GM08714 (cell line): ENCODE measurements around the gene TMEM198.

Source experiments
- H3K4me3 ChIP-seq: fragments of 200-500 bp; sonication (Bioruptor generic); 2 replicates; pipeline ENCODE4 v1.5.1; 2014; ENCODE audit warnings: mild to moderate bottlenecking, low read length, inconsistent platforms
- ZNF274 ChIP-seq: IDR thresholded peaks from 2 replicates; pipeline ENCODE4 v1.6.1; 2012; ENCODE audit warnings: mild to moderate bottlenecking, low read depth, low read length

Gene TMEM198

DNA sequence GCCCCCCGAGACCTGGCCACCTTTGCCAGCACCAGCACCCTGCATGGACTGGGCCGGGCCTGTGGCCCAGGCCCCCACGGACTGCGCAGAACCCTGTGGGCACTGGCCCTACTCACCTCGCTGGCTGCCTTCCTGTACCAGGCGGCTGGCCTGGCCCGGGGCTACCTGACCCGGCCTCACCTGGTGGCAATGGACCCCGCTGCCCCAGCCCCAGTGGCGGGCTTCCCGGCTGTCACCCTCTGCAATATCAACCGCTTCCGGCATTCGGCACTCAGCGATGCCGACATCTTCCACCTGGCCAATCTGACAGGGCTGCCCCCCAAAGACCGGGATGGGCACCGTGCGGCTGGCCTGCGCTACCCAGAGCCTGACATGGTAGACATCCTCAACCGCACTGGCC lies 29.0 kb upstream of the TMEM198 start:
- no peak overlapping the region for H3K4me3 ChIP-seq
- TF ChIP-seq ZNF274 = no peak

DNA sequence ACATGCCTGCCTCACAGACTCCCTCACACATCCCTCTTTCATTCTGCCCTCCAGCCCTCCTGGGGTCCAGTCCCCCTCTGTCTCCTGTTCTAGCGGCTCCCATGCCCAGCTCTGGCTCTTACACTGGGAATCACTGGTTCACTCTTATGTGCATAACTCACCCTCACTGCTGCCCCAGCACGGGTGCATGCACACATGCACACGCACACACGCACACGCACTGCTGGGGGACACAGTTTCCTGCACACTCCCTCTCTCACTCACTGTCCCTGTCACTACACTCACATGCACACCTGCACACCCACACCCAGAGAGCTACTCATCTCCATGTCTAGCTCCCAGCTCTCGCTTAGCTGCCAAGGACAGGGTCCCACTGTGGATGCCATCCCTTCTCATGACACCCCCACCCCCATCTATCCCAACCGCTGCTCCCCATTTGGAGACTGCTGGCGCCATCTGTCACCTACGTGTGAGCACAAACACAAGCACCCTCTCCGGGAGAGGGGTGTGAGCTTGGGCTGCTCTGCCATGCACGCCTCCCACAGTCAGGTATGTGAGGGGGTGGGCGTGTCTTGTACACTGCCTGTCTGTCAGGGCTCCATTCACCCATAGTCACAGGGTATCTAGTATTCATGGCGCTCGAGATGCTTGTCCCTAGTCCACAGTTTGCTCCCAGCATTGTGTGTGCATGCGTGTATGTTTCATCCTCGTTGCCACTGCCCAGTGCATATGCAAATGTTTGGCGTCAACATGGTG lies 27.8 kb upstream of the TMEM198 start:
- no peak overlapping the region for H3K4me3 ChIP-seq
- no peak for TF ChIP-seq ZNF274

DNA sequence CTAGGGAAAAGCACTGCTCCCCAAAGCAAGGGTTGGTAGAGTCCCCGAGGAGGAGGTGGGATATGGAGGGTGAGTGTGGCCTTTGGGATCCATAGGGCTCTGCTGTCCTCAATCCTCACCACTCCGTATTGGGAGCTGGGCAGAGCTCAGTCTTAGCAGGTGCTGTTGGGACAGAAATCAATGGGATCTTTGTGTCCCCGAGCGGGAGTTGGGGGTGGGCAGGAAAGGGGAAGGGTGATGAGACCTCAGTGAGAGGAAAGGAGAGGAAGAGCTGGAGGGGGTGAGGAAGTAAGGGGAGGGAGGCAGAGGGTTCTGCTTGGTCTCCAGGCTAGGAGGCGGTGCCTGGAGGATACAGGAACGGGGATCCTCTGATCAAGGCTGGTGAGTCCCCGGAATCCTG lies 26.9 kb upstream of the TMEM198 start:
- no peak overlapping the region for H3K4me3 ChIP-seq
- no peak for TF ChIP-seq ZNF274

DNA sequence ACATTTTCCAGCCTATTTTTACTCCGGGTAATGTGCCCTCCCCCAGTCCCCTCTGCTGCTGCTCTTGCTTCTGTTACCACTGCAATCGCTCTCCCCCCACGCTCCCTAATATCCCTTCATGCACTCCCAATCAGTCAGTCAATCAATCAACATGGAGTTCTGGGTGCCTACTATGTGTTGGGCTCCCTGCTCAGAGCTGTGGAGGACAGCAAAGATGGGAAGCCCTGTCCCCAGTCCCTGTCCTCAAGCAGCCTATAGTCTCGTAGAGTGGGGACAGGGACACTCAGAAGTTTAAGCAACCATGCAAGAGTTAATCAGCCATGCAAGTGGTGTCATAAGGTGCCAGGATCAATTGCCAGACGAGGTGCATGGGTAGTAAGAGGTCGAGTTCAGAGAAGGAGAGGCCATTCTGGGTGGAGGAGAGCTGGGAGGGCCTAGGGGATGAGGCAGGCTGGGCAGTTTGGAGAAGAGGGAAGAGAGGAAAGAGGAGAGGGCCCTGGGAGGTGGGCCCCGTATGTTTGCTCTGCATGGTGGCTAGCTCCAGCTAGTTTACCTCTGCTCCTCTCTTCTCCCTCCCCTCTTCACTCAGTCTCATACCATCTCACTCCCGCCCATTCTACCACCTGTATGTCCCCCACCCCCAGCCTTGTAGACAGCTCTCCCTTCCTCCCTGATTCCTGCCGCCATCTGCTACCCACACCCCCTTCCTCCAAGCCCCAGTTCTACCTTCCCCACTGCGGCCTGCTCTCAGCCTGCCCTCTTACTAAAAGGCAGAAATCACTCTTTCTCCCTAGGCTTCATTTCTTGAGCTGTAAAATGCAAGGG lies 25.7 kb upstream of the TMEM198 start:
- no peak overlapping the region for H3K4me3 ChIP-seq
- TF ChIP-seq ZNF274 = no peak

DNA sequence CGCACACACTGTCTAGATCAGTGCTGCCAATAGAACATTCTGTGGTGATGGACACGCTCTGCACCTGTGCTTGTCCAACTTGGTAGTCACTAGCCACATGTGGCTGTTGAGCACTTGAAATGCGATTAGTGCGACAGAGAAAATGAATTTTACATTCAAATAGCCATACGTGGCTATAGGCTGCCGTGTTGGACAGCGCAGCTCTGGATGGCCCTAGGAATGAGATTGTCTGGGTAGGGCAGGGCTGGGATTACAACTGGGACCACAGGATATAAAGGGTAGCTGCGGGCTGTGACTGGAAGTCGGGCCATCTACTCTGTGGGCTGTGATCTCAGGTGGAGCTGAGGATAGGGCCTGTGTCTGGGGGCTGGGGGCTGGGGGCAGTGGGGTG lies 24.3 kb upstream of the TMEM198 start:
- TF ChIP-seq ZNF274 = no peak

DNA sequence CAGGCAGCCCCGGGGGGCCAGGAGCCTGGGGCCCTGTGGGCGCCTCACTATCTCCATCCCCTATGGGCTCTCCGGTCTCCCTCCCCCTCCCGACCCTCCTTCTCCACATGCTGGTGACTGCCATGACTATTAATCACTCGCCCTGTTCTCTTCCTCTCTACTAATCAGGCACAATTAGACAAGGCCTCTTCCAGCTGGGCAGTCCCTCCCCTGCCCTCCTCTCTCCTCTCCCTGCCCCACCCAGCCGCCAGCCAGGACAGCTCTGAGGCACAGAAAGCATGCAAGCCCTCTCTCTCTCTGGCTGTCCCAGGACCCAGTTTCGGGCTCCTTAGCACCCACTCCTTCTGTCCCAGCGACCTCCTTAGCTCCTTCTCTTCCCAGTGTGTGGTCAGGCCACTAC lies 23.7 kb upstream of the TMEM198 start:
- H3K4me3 ChIP-seq = no peak overlapping the region
- TF ChIP-seq ZNF274 = no peak

More for the DNA sequence above, 24.3 kb upstream of the TMEM198 start:
- no peak overlapping the region for H3K4me3 ChIP-seq

DNA sequence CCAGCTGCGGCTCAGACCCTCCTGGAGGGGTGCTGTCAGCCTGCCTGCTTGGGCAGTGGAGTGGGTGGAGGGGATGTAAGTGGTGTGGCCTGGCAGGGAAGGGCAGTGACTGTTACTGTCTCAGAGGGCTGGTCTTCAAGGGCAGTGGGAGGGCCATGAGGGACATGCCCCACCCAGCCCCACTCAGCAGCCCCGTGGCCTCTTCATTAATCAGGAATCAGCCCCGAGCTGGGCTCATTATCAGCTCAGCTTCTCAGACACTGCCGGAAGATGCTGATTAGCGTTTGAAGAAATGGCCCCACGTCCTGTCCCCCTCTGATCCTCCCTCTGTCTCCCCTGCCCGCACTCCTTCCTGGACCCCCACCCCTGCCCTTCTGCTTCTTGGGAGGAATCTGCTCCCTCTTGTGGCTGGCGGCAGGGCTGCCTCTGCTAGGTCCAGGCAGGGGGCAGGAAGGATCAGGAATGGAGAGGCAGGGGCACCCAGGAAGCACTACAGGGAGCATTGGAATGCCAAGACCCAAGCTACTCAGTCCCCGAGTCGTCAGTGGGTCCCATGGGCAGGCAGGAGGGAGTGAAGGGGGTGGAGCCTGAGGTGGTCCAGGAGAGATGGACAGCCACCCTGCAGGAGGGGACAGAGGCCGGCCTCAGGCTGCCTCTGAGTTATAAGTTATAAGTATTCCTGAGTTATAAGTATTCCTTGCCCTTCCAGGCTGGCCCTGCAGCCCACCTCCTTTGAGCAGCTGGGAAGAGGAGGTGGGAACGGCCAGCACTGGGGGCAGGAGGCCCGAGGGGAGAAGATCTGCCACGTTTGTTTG lies 22.6 kb upstream of the TMEM198 start:
- H3K4me3 ChIP-seq = no peak overlapping the region
- TF ChIP-seq ZNF274 = no peak

DNA sequence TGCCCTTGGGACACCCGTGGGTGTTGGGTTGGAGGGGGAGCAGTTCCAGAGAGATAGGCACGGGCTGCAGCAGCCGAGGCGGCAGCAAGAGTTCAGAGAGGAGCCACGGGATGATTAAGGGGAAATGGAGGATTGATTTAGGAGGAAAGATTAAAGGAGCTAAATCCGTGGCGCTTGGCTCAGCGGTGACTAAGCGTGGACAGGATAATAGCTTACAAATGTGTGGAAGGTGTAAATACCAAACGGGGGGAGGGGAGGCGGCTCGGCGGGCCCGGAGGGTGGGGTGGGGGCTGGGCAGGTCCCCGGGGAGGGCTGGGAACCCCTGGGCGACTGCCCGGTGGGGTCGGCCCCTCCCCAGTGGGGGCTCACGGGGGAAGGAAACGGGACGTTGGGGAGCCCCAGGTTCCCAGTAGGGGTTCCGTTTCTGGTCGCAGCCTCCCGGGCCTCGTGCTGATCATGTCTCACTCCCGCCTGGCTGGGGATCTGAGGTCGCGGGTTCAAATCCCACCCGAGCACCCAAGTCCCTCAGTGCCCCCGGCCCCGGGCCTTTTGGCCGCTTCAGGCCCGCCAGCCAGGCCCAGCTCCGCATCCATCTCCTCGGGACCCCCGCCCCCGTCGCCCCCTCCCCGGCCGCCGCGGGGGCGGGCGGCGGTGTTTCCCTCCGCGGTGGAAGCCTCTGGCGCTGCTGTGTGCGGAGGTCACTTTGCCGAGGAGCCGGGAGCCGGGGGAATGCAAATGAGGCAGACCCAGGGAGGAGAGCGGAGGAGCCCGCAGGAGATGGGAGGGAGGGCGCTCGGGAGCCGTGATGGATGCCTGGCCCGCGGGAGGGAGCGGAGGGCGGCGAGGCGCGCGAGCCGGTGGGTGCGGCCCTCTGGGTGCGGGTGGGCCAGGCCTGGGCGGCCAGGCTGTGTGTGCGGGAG lies 21.5 kb upstream of the TMEM198 start:
- no peak for TF ChIP-seq ZNF274
- H3K4me3 ChIP-seq = no peak overlapping the region

DNA sequence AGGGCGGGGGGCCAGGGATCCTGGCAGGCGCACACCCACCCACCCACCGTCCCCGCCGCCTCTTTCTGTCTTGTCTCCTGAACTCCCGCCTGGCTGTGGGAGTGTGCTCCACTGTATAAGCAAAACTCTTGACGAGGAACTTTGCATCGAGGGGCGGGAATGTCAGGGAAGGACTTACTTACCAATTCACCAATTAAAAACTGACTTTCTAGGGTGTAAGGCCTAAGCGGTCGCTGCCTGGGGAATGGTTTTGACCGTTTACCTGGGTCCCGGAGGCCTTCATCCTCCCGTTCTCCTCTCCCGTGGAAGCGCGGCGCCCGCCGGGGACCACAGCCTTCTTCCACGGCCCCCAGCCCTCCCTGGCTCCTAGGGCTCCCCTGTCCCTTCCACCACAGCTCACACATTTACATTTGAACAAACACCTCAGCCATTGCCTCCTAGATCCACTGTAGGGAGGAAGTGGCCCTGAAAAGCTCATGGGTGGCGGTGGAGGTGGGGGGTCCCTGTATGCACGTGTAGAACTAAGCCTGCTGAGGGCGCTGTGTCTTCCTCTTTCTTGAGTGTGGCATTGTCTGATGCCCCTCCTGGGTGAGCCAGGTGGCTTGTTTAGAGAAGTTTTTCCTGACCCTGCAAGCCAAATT lies 20.7 kb upstream of the TMEM198 start:
- no peak overlapping the region for H3K4me3 ChIP-seq
- no peak for TF ChIP-seq ZNF274

DNA sequence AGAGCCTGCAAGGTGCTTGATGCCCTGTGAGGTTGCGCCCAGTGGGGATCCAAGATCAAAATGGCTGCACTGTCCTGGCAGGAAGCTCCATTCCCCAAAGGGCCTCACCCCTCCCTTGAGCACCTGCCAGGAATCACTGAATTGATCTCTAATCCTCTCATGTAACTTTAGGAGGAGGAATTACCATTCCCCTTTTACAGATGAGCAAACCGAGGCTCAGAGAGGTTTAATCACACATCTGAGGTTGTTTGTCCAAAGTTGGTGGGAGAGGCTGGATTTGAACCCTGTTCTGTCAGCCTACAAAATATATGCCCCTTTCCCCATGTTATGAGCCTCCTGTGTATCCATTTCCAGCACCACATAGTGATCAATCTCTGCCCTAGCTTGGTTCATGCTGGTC lies 19.0 kb upstream of the TMEM198 start:
- no peak overlapping the region for H3K4me3 ChIP-seq
- TF ChIP-seq ZNF274 = no peak

DNA sequence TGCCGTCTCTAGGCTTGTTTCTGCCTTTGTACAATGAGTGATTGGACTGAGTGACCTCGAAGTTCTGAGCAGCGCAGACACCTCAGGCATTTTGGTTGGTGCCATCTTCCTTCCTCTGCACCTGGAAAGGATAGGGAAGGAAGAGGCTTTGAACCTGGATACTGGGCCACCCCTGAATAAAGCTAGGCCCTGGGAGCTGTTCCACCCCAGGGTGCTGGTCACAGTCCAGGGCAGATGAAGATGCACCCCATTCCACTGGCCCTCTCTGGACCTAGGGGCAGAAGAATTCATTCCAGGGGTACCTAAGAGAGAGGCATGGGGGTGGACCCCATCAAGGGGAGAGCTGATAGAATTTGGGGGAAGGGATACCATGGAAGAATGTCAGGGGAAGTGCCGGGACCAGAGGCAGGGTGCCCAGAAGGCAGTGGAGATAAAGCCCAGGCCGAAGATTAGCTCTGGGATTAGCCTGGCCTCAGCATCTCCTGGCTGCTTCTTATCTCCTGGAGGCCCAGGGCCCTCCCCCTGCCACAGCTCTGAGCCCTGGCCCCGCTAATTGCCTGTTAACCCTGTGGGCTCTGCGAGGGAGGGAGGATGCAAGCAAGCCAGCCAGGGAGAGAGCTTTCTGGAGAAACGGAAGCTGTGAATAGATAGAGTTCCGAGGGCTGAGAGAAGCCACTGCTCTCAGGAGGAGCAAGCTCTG lies 18.1 kb upstream of the TMEM198 start:
- TF ChIP-seq ZNF274 = no peak
- no peak overlapping the region for H3K4me3 ChIP-seq

DNA sequence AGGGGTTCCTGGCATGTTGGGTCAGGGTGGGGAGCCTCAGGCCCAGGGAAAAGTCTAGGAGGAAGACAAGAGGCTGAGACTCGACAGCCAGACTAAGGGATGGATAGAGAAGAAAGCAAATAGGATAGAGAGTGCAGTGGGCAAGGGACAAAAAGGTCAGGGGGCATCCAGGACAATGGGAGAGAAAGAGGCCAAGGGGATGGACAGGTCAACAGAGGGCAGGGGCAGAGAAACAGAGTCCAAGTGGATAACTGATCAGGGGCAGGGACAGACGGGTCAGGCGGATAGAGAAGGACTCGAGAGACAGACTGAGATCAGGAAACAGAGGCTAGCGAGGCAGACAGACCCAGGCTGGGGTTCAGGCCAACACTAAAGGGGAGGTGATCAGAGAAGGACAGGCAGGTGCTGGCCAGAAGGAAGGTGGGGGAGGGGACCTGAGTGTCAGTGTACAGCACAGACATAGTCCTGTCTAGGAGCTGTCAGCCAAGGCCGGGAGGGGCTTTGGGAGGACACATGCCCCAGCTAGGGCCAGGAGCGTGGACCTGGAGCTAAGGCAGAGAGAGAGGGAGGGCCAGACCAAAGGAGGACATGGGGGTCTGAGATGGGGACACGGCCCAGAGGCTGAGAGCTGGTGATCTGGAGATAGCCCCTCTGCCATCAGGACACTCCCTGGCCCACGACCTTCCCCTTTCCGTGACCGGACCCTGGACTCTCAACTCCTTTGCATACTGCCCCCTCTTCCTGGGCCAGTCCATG lies 17.3 kb upstream of the TMEM198 start:
- H3K4me3 ChIP-seq = no peak overlapping the region
- no peak for TF ChIP-seq ZNF274
